ENCODE results near the gene ZNF474.

Gene ZNF474

DNA sequence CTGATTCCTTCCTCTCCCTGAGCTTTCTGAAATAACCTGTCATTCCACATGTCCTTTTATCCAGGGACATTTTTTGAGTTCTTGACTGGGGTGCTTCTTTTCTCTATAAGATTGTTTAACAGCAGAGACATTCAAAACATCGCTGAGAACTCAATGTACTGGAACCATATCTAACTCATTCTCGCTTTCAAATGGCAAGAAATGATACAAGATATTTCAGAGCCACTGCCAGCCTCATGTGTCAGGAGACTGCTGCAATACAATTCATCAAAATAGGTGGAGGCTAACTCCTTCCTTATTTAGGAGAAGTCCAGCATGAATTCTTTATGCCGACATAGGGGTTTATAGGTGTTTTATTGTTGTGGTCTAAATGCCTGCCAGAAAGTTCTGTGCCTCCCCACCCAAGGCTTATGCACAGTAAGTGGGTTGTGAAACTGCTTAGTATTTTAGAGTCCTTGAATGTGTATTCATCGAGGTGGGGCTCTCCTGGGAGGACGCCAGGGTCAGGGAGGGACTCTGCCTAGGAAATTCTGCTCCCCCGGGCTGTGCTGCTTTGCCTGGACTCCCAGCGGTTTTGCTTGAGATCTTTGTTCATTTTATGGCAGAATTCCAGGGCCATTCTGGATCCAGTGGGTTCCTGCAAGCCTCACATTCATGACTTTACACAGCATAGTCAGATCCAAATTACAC lies 53.9 kb downstream of the ZNF474 start:
- no peak for DNase-seq

DNA sequence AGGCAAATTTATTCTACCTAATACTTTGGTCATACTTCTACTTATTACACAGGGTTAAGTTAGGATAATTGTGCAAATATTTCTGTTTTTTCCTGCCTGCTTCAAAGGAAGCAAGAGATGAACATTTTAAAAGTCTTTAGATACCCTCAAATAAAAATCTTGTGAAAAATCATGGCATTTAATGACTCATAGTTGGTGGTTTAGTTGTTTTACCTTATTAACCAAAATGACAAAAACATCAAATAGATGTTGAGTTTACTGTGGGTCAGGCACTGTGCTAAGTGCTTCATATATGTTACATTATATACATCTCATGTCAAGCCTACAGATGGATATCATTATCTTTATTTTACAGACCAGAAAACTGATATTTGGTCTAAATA lies 54.4 kb downstream of the ZNF474 start:
- no peak for DNase-seq

DNA sequence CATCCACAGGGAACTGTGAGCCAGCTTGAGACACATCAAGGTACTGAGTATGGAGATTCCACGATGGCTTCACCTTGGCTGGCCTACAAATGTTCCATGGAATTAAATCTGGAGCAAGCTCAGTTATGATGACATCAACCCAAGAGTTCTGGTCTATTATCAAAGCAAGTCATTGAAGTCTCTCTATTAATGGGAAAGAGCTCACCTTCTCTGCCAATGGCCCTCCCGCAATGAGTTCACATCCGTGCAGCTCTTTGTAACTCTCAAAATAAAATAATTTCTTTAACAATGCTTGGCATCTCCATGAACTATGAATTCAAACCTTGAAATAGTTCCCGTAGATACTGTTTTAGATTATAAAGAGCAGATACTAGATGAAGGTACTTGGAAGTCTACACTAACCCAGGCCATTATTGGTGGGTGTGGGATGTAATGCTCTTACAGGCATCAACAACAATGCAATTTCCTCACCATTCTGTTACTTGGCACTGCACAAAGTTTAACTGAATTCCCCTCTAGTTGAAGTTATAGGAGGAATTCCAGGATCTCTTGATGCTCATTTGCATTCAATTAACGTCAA lies 55.4 kb downstream of the ZNF474 start:
- DNase-seq = no peak

DNA sequence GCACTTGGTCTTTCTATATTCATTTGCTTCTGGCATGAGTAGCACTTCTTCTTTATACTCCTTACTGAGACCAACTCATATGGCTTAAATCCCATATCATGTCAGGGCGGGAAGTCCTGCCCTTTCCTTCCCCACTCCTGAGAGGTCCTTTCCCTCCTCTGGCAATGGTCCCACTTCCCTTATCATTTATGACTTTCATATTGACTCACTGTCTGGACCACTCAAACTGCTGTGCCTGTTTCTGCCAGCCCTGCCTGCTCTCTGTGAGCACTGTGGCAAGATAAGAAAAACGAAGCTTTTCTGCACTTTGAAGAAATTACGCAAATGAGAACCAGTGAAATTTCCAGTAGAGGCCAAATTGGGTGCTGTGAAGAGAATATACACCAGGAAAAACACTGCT lies 58.1 kb downstream of the ZNF474 start:
- no peak for DNase-seq

DNA sequence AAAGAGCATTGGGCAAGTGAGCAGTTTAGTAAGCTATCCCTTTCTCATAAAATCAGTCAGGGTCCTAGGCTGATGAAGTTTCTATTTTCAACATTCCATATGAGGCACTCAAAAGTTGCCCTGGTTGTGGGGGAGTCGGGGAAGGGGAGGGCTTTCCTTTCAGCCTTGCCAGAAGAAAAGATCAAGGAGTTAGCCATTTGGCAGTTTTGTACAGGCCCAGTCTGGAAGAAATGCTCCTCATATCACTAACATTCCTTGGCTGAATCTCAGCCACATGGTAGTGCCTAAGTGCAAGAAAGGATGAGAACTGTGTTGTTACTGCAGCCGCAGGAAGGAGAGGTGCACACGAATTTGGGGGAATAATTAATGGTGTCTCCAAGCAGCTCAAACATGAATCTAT lies 60.8 kb downstream of the ZNF474 start:
- DNase-seq = no peak

DNA sequence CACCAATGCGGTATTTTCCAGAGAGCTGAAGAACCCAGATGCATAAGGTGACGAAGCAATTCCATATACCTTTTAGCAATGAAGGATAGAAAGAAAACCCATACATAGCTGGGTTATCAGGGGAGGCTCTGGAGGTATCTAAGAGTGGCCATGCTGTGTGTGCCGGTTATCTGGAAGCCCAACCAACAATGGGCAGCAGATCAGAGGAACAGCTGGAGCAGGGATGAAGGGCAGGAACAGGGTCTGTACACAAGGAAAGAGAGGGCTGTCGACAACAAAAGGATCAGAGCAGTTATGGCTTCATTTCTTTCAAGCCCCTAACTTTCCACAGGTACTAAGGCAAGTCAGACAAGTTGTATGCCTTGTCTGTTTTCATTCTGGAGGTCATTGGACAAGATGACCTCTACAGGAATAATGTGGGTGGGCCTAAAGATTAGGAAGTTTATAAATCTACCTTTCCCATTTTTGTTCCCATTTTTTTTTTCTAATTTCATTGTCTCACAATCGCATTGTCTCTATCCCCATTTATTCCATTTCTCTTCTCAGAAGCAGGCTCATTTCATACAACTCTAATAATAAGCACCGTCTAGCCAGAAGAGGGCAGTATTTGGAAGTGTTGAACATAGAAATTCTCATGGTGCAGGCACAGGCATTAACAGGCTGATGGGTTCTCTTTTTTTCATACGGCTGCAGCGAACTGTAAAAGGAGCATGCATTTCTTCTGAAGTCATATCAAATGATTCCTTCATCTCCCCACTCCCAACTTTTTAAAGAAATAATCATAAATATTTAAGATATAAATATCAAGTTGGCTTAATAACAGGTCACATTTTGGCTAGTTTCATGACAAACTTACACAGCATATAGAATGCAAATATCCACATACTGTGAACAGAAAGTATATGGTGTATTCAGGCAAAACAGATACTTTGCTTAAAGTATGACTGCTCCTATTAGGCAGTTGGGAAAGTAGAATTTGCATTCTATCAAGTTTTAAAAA lies 63.5 kb downstream of the ZNF474 start:
- peak; percentile 61 for DNase-seq

DNA sequence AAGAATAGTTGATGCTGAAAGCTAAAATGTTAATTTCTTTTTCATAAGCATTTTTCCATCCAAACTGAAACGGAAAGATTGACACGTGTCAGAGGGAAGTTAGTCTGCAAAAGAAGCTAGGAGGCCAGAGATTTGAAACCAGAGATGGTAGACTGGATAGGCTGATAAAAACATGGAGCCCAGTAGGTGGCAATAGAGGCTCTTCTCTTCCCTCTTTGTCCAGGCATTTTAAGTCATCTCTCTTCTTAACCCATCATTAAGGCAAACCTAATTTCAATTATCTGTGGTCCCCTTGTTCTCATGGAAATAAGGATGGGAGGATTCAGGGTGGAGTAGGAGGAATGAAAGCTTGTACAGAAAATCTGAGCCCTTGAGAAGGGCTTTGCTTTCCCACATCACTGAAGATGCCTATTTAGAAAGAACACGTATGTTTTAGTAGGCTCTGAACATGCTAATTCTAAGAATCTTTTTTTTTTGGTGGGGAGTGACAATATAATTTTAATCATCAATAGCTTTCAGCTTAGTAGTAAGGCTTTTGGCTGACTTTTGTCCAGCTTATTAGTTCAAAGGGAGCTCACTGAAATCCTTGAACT lies 66.6 kb downstream of the ZNF474 start:
- DNase-seq = peak; percentile 77

DNA sequence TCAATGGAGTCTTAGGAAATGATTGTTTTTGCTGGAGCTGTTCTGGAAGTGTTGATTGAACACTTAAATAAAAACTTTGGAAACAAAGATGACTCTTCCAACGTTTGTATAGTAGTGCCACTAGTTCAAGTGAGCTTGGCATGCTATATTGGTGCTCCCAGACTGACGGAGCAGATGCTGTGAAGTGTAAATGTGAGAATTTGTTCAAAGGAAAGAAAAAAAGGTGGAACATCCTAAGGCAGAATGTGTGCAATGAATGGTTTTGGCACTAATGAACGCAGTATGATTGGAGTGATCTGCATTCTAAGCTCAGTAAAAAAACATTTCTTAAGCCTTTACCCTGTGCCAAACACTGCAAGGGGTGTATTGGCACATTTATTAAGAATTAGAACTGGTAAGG lies 69.8 kb downstream of the ZNF474 start:
- DNase-seq = no peak

DNA sequence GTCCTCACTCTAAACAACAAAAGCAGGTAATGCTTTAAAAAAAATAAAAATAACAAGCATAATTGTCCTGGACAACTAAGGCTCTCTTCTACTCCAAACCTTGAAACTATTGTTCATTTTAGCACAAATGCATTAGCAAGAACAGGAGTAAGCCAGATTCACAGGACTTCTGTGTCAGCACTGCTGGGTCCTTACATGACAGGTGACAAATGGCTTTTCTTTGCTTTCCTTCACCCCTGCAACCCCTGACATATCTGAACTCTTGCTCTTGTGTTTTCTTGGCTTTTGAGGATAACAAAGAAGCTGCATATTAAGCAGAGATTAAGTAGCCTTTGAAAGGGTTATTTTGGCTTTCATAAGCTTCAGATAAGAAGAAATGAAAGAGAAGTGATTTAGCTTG lies 71.1 kb downstream of the ZNF474 start:
- no peak for DNase-seq

DNA sequence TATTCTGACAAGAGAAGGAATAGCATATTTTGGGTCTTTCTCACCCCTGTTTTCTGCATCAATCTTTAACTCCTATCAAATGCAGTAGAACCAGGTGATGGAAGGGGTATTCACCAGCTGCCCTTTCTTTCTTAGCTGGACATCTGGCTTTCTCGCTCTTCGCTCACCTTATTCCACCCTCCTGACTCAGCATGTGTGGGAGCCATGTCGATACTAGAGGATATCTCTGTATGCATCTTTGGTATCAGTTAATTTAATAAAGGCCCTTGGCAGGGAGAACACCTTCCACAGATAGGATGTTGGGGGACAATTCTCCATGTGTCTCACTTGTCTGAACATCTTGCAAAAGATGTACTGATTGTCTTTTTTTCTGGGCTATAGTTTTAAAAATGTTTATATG lies 71.5 kb downstream of the ZNF474 start:
- no peak for DNase-seq

DNA sequence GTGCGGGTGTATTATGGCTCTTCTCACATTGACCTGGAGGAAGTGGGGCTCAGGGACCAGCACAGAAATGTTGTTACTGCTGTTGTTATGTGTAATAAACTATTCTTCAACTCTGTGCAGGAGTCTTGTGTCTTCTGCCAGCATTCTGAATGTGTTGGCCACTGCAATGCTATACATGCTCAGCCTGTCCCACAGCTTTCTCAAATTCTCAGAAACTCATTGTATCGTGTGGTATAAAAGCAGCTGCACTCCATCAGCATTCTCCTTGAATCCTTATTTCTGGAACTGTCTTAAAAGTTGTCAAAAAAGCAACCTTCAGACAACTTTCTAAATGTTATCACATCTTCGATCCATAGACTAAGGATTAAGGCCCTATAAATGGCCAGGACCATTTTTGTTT lies 72.0 kb downstream of the ZNF474 start:
- no peak for DNase-seq

DNA sequence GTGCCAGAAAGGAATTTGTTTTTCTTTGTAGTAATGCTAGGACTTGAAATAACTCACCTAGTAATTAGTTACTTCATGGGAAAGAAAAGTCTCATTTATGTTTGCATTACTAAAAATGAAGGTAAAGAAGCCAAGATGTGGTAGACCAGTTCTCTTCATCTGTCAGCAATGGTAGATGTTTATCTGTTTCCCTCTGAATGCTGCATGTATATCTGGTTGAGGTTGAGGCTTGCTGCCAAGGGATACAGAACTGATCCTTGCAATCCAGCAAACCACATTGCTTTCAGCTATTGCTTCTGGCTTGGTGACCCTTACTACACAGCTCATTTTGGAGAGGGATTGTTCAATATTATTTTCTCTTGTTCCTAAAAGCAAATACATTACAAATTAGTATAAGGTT lies 73.6 kb downstream of the ZNF474 start:
- no peak for DNase-seq
